GM12878 (cell line): ENCODE measurements around the gene KANTR. TPM values are rescaled to one million over a fixed set of nuclear protein-coding genes. Genes with fewer than 3 reads are reported as not detected.

Experiments used
- ATAC-seq: fragments of 200-7000 bp; cut with Tn5 transposase; 3 replicates; pipeline ENCODE4 v1.9.1; 2020; ENCODE audit warnings: mild to moderate bottlenecking, moderate library complexity
- BruUV-seq: library from RNA; stranded (reverse); fragments of 400-500 nt; replicated peaks from 2 replicates; lab custom pipeline; 2021; lab: Mats Ljungman, UMichigan
- CTCF ChIA-PET: fragments of 300-600 bp; sonication (Branson Sonifier 250); formaldehyde crosslinking; extraction: SDS; loops from one replicate; lab custom pipeline; 2021; ENCODE audit warnings: inconsistent platforms; lab: Yijun Ruan, JAX
- POLR2A ChIA-PET: fragments of 350-600 bp; formaldehyde crosslinking; extraction: SDS; loops from one replicate; lab custom pipeline; 2021; ENCODE audit warnings: inconsistent platforms; lab: Charles Lee
- RAD21 ChIA-PET: fragments of 300-600 bp; sonication (Branson Sonifier 250); formaldehyde crosslinking; loops from one replicate; lab custom pipeline; 2023; ENCODE audit warnings: antibody characterized with exemption; ENCODE audit not compliant: unreplicated experiment; lab: Charles Lee
- SMC1A ChIA-PET: fragments of 300-600 bp; sonication (Branson Sonifier 250); formaldehyde crosslinking; loops from one replicate; lab custom pipeline; 2023; ENCODE audit not compliant: unreplicated experiment, uncharacterized antibody; lab: Charles Lee
- DNase-seq: peaks from one replicate; pipeline ENCODE4 v3.0.0-alpha.2; 2011; ENCODE audit warnings: low read depth, low spot score
- FAIRE-seq: peaks from 3 replicates; lab custom pipeline; 2011; peaks lifted over from hg19 to GRCh38; lab: Jason Lieb, UNC
- H2AFZ ChIP-seq: 2 replicates; pipeline ENCODE4 v1.6.0; 2011; ENCODE audit warnings: low read depth, low read length, control low read depth; ENCODE audit not compliant: control insufficient read depth
- H3K27ac ChIP-seq: 2 replicates; pipeline ENCODE4 v1.5.1; 2011; ENCODE audit warnings: control low read depth; ENCODE audit not compliant: control insufficient read depth, insufficient read depth
- H3K27me3 ChIP-seq, 2 experiments: replicated peaks in 1 of 2; 2 replicates each; pipeline versions ENCODE4 v1.6.0 to v1.6.1; 2011; ENCODE audit warnings: low read length in 1 of 2; ENCODE audit not compliant: control insufficient read depth in 2 of 2, insufficient read depth in 2 of 2
- H3K36me3 ChIP-seq, 2 experiments: 2 replicates each; pipeline ENCODE4 v1.5.1; 2011; ENCODE audit warnings: low read length in 1 of 2; ENCODE audit not compliant: control insufficient read depth in 2 of 2, insufficient read depth in 2 of 2
- H3K4me1 ChIP-seq: 2 replicates; pipeline ENCODE4 v1.6.1; 2011; ENCODE audit warnings: mild to moderate bottlenecking, low read length, moderate library complexity, mixed read lengths; ENCODE audit not compliant: control insufficient read depth, insufficient read depth
- H3K4me2 ChIP-seq: 2 replicates; pipeline ENCODE4 v1.6.0; 2011; ENCODE audit warnings: control low read depth; ENCODE audit not compliant: control insufficient read depth, insufficient read depth
- H3K4me3 ChIP-seq: fragments of 200-600 bp; sonication (generic); 2 replicates; pipeline ENCODE4 v1.5.1; 2016
- H3K79me2 ChIP-seq: 2 replicates; pipeline ENCODE4 v1.6.0; 2011; ENCODE audit warnings: low read length; ENCODE audit not compliant: control insufficient read depth, insufficient read depth
- H3K9ac ChIP-seq: 2 replicates; pipeline ENCODE4 v1.8.0; 2011; ENCODE audit warnings: low read length, control low read depth, mixed read lengths; ENCODE audit not compliant: control insufficient read depth, insufficient read depth
- H3K9me3 ChIP-seq: replicated peaks from 3 replicates; pipeline ENCODE4 v1.5.1; 2011; ENCODE audit warnings: mild to moderate bottlenecking, low read length; ENCODE audit not compliant: control insufficient read depth, insufficient read depth
- H4K20me1 ChIP-seq: 2 replicates; pipeline ENCODE4 v1.6.0; 2011; ENCODE audit not compliant: control insufficient read depth, insufficient read depth
- ATF7 ChIP-seq: fragments of 450-650 bp; IDR thresholded peaks from 2 replicates; pipeline ENCODE4 v1.6.1; 2016; ENCODE audit warnings: low read depth, mild to moderate bottlenecking
- BACH1 ChIP-seq: fragments of 450-650 bp; IDR thresholded peaks from 2 replicates; pipeline ENCODE4 v1.6.1; 2017; ENCODE audit warnings: mild to moderate bottlenecking, borderline replicate concordance
- BRCA1 ChIP-seq: IDR thresholded peaks from 2 replicates; pipeline ENCODE4 v1.6.1; 2011; ENCODE audit warnings: low read depth, low read length, improper control_type of control experiment
- ELK1 ChIP-seq: IDR thresholded peaks from 2 replicates; pipeline ENCODE4 v1.6.1; 2012; ENCODE audit warnings: low read depth, low read length, improper control_type of control experiment
- EZH2 ChIP-seq: IDR thresholded peaks from 2 replicates; pipeline ENCODE4 v1.6.1; 2012; ENCODE audit warnings: low read depth, mild to moderate bottlenecking, control low read depth, inconsistent platforms, low read length, borderline replicate concordance; ENCODE audit not compliant: control insufficient read depth
- GATAD2B ChIP-seq: fragments of 450-650 bp; conservative IDR thresholded peaks from 2 replicates; pipeline ENCODE4 v1.6.1; 2017; ENCODE audit warnings: low read depth, mild to moderate bottlenecking, moderate library complexity
- HCFC1 ChIP-seq: fragments of 150-350 bp; IDR thresholded peaks from 2 replicates; pipeline ENCODE4 v1.6.1; 2014; ENCODE audit warnings: low read length
- HDGF ChIP-seq: fragments of 450-650 bp; IDR thresholded peaks from 2 replicates; pipeline ENCODE4 v1.6.1; 2016; ENCODE audit warnings: antibody characterized with exemption
- RELA ChIP-seq: fragments of 450-650 bp; IDR thresholded peaks from 2 replicates; pipeline ENCODE4 v1.8.0; 2014; ENCODE audit warnings: borderline replicate concordance; ENCODE audit not compliant: partially characterized antibody
- RFX5 ChIP-seq: IDR thresholded peaks from 2 replicates; pipeline ENCODE4 v1.6.1; 2011; ENCODE audit warnings: low read depth, low read length, improper control_type of control experiment
- SMAD1 ChIP-seq: fragments of 450-650 bp; IDR thresholded peaks from 2 replicates; pipeline ENCODE4 v1.6.1; 2018; ENCODE audit warnings: mild to moderate bottlenecking, low read depth; ENCODE audit not compliant: partially characterized antibody
- TCF12 ChIP-seq: IDR thresholded peaks from 2 replicates; pipeline ENCODE4 v1.6.1; 2011; ENCODE audit warnings: low read depth, mild to moderate bottlenecking, low read length
- ZBTB33 ChIP-seq: fragments of 450-650 bp; IDR thresholded peaks from 2 replicates; pipeline ENCODE4 v1.6.1; 2017; ENCODE audit warnings: mild to moderate bottlenecking
- ZNF274 ChIP-seq: IDR thresholded peaks from one replicate; pipeline ENCODE4 v1.8.0; 2011; ENCODE audit not compliant: insufficient read length, insufficient read depth
- ZNF622 ChIP-seq: fragments of 450-650 bp; IDR thresholded peaks from 2 replicates; pipeline ENCODE4 v1.6.1; 2017; ENCODE audit warnings: mild to moderate bottlenecking, inconsistent platforms
- WGBS: methylation state at CpG from one replicate; pipeline ENCODE4 v1.1.6; 2016; ENCODE audit warnings: low lambda C conversion rate; ENCODE audit not compliant: insufficient replicate concordance, insufficient coverage; ENCODE audit errors: missing lambda C conversion rate; 5-methylcytosine and 5-hydroxymethylcytosine counted together
- in situ Hi-C: fragments of 300-500 bp; cut with MboI; formaldehyde crosslinking; loops from 9 replicates; pipeline ENCODE4 v1.14.3; 2018; ENCODE audit warnings: mixed read lengths
- intact Hi-C: fragments of 100-400 bp; cut with micrococcal nuclease; formaldehyde crosslinking; loops from one replicate; pipeline ENCODE4 v1.14.2; 2022; ENCODE audit not compliant: unreplicated experiment
- polyA plus RNA-seq, 11 experiments: library from polyadenylated mRNA; depleted of rRNA in 4 of 11; unstranded in 6 of 11; stranded (reverse) in 5 of 11; fragments of >200 nt; fragmentation: Nextera tagmentation in 4 of 11; fragmentation: Illumina TruSeq in 1 of 11; extraction: Ambion mirVana in 4 of 11; extraction: Trizol in 1 of 11; gene quantifications; 1 replicate in 1 of 11; 2 replicates in 10 of 11; pipeline versions ENCODE4 v1.2.1 to v1.2.3, GENCODE V29; 2011 to 2016; ENCODE audit warnings: inconsistent platforms in 2 of 11, missing spikeins in 2 of 11, low read depth in 1 of 11
- total RNA-seq, 4 experiments: library from RNA; depleted of rRNA in 3 of 4; stranded (reverse); fragments of >200 nt in 3 of 4; fragmentation: Illumina TruSeq in 1 of 4; extraction: Trizol in 1 of 4; gene quantifications; 2 replicates each; pipeline versions ENCODE4 v1.2.1 to v1.2.3, GENCODE V29; 2013 to 2021
- TF ChIP-seq, protein P1 (sequence below): IDR thresholded peaks from 2 replicates; pipeline ENCODE4 v1.6.1; 2011; ENCODE audit warnings: borderline replicate concordance, low read depth, mild to moderate bottlenecking, moderate library complexity, mixed read lengths, low read length; ENCODE audit not compliant: insufficient read depth; ENCODE audit errors: extremely low read length

KANTR gene
- total and polyA plus RNA-seq, 10 of the 15 experiments (the other 5 are each of a cell fraction or from before 2014, with no cell fraction given), result 1.00 to 14.8 (median 5.5) TPM

- intact Hi-C loops, result no loop called here
- CTCF ChIA-PET, result no interaction called here
- FAIRE-seq, result no peak
Measured at GRCh38 chrX:53078943-53079342, 15.0 kb upstream of the KANTR start.

More at GRCh38 chrX:53078943-53079342, 15.0 kb upstream of the KANTR start:
- no peak overlapping the region for H3K9ac ChIP-seq
- ChIA-PET SMC1A (no interaction called here), POLR2A (no interaction called here), RAD21 (no interaction called here)
- no peak overlapping the region for H3K4me2 ChIP-seq
- no peak overlapping the region for H2AFZ ChIP-seq
- no peaks in the 10 kb centered on the region for H3K36me3 ChIP-seq
- H3K4me3 ChIP-seq, result no peak overlapping the region
- DNase-seq (no peak), ATAC-seq (no peak)
- H3K79me2 ChIP-seq, result peaks cover 6% of the 10 kb centered on the region
- no peak for TF ChIP-seq SMAD1
- TF ChIP-seq EZH2, result no peak
- TF ChIP-seq, protein P1, sequence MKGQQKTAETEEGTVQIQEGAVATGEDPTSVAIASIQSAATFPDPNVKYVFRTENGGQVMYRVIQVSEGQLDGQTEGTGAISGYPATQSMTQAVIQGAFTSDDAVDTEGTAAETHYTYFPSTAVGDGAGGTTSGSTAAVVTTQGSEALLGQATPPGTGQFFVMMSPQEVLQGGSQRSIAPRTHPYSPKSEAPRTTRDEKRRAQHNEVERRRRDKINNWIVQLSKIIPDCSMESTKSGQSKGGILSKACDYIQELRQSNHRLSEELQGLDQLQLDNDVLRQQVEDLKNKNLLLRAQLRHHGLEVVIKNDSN, result no peak
- TF ChIP-seq HCFC1, result no peak
- no peak for TF ChIP-seq GATAD2B
- no peak for TF ChIP-seq ZNF274
- no peak for TF ChIP-seq ZNF622
- TF ChIP-seq TCF12, result no peak
- TF ChIP-seq BACH1, result no peak
- no peak for TF ChIP-seq RELA
- TF ChIP-seq ZBTB33, result no peak
- TF ChIP-seq BRCA1, result no peak
- TF ChIP-seq RFX5, result no peak
- no peak for TF ChIP-seq ATF7
- TF ChIP-seq ELK1, result no peak
- no peak for TF ChIP-seq HDGF
- no peaks in the 10 kb centered on the region for H3K9me3 ChIP-seq
- no peaks in the 10 kb centered on the region for H3K27me3 ChIP-seq
- H4K20me1 ChIP-seq, result no peaks in the 10 kb centered on the region
- in situ Hi-C loops, result no loop called here
- no peaks in the 10 kb centered on the region for H3K4me1 ChIP-seq
- no peak overlapping the region for H3K27ac ChIP-seq
- BruUV-seq, result no TSS peak
- 42% methylated on average over 1 of the region's 1 CpG for WGBS
